ENCODE results near the gene TAF6L. TPM values are rescaled to one million over a fixed set of nuclear protein-coding genes. Genes with fewer than 3 reads are reported as not detected.
"Not testable (repeated sequence)": the region's sequence is repeated elsewhere in the genome, so short reads cannot be mapped to it uniquely, and the experiment has no call there.

TAF6L gene
- total and polyA plus RNA-seq, 4 donors, result 13.2 to 43.5 (median 17.9) TPM

- intact Hi-C loops (cut with DNase I), result loop anchor here in 1 of 2 donors (5.0 kb wide), 1 partner anchor 44 kb away; the partner anchor contains the start of gene TAF6L
- no peaks in the 10 kb centered on the region for H3K27me3 ChIP-seq (ENCODE audit: control insufficient read depth in 1 of 2, insufficient read depth in 2 of 2, low read length in 1 of 2)
- peak within 1 kb of the TSS; percentile 0 to 100 for H3K27ac ChIP-seq (ENCODE audit: low read depth in 1 of 2, low read length in 2 of 2)
- H3K4me1 ChIP-seq (ENCODE audit: control insufficient read depth in 1 of 2, insufficient read depth in 2 of 2, low read length in 2 of 2), result no peaks in the 10 kb centered on the region
- no peaks in the 10 kb centered on the region for H3K9me3 ChIP-seq (ENCODE audit: control insufficient read depth, low read length)
- H3K36me3 ChIP-seq (ENCODE audit: control insufficient read depth in 1 of 2, insufficient read depth in 2 of 2, low read length in 1 of 2), result peaks cover 0 to 8% of the 10 kb centered on the region in 2 donors
- ATAC-seq (ENCODE audit: low FRiP score), result peak; percentile 87
- WGBS, 2 donors, result 0% methylated on average over 29 of the region's 29 CpGs
- peak within 1 kb of the TSS; percentile 54 to 99 for H3K4me3 ChIP-seq (ENCODE audit: low read length in 2 of 2)
- peak; percentile 90 to 91 for DNase-seq
These were observed 42.8 kb upstream of the TAF6L start, which contains the start of gene TTC9C for GRCh38 chr11:62728171-62728988. TTC9C (plus strand) TSS chr11:62728486; CDS start chr11:62728849, 363 bp downstream.

DNA sequence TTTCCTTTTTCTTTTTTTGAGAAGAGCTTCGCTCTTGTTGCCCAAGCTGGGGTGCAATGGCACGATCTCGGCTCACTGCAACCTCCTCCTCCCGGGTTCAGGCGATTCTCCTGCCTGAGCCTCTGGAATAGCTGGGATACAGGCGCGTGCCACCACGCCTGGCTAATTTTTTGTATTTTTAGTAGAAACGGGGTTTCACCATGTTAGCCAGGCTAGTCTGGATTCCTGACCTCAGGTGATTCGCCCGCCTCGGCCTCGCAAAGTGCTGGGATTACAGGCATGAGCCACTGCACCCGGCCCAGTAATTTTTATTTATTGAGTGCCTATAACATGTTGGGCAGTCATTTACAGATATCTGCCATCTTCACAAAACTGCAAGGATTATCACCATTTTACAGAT lies 41.1 kb upstream of the TAF6L start:
- intact Hi-C loops (cut with DNase I); H3K4me1 ChIP-seq (ENCODE audit: control insufficient read depth in 1 of 2, insufficient read depth in 2 of 2, low read length in 2 of 2); H3K9me3 ChIP-seq (ENCODE audit: control insufficient read depth, low read length); DNase-seq; ATAC-seq (ENCODE audit: low FRiP score); H3K36me3 ChIP-seq (ENCODE audit: control insufficient read depth in 1 of 2, insufficient read depth in 2 of 2, low read length in 1 of 2); H3K4me3 ChIP-seq (ENCODE audit: low read length in 2 of 2); H3K27ac ChIP-seq (ENCODE audit: low read depth in 1 of 2, low read length in 2 of 2); H3K27me3 ChIP-seq (ENCODE audit: control insufficient read depth in 1 of 2, insufficient read depth in 2 of 2, low read length in 1 of 2): not testable (repeated sequence)
- 85 to 87% methylated on average over 14 of the region's 14 CpGs for WGBS, 2 donors

DNA sequence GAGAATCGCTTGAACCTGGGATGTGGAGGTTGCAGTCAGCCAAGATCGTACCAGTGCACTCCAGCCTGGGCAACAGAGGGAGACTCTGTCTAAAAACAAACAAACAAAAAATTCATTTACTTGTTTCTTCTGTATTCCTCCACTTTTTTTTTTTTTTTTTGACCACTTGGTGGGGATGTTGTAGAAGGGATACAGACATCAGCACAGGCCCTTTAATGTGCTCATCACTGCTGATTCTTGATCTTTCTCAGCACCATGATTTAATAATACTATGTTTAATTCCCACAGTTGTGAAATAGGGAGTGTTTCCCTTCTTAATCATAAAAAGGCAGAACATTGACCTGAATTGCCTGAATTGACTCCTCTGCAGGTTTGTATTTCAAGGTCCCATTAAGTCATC lies 38.4 kb upstream of the TAF6L start:
- Histone ChIP-seq H3K4me3 (ENCODE audit: low read length in 2 of 2) (no peak overlapping the region), H3K9me3 (ENCODE audit: control insufficient read depth, low read length) (no peaks in the 10 kb centered on the region), H3K27me3 (ENCODE audit: control insufficient read depth in 1 of 2, insufficient read depth in 2 of 2, low read length in 1 of 2) (no peaks in the 10 kb centered on the region), H3K4me1 (ENCODE audit: control insufficient read depth in 1 of 2, insufficient read depth in 2 of 2, low read length in 2 of 2) (no peaks in the 10 kb centered on the region), H3K36me3 (ENCODE audit: control insufficient read depth in 1 of 2, insufficient read depth in 2 of 2, low read length in 1 of 2) (peaks cover 0 to 8% of the 10 kb centered on the region in 2 donors), H3K27ac (ENCODE audit: low read depth in 1 of 2, low read length in 2 of 2) (no peak overlapping the region)
- 74 to 78% methylated on average over 2 of the region's 2 CpGs for WGBS, 2 donors
- intact Hi-C loops (cut with DNase I), result no loop called here
- ATAC-seq (ENCODE audit: low FRiP score), result no peak
- DNase-seq, result no peak

- DNase-seq (no peak), ATAC-seq (ENCODE audit: low FRiP score) (no peak)
- intact Hi-C loops (cut with DNase I), result no loop called here
- no peaks in the 10 kb centered on the region for H3K9me3 ChIP-seq (ENCODE audit: control insufficient read depth, low read length)
- peaks cover 2 to 8% of the 10 kb centered on the region in 2 donors for H3K36me3 ChIP-seq (ENCODE audit: control insufficient read depth in 1 of 2, insufficient read depth in 2 of 2, low read length in 1 of 2)
- no peak overlapping the region for H3K4me3 ChIP-seq (ENCODE audit: low read length in 2 of 2)
- no peaks in the 10 kb centered on the region for H3K27me3 ChIP-seq (ENCODE audit: control insufficient read depth in 1 of 2, insufficient read depth in 2 of 2, low read length in 1 of 2)
- H3K27ac ChIP-seq (ENCODE audit: low read depth in 1 of 2, low read length in 2 of 2), result no peak overlapping the region
- no peaks in the 10 kb centered on the region for H3K4me1 ChIP-seq (ENCODE audit: control insufficient read depth in 1 of 2, insufficient read depth in 2 of 2, low read length in 2 of 2)
These were observed 34.0 kb upstream of the TAF6L start for GRCh38 chr11:62737196-62737595.

GRCh38 chr11:62747475-62748160 lies 23.6 kb upstream of the TAF6L start:
- ATAC-seq (ENCODE audit: low FRiP score) (no peak), DNase-seq (peak in 1 of 2 donors; percentile 14)
- Histone ChIP-seq H3K4me1 (ENCODE audit: control insufficient read depth in 1 of 2, insufficient read depth in 2 of 2, low read length in 2 of 2) (no peaks in the 10 kb centered on the region), H3K9me3 (ENCODE audit: control insufficient read depth, low read length) (no peaks in the 10 kb centered on the region), H3K4me3 (ENCODE audit: low read length in 2 of 2) (no peak overlapping the region), H3K27ac (ENCODE audit: low read depth in 1 of 2, low read length in 2 of 2) (no peak overlapping the region), H3K27me3 (ENCODE audit: control insufficient read depth in 1 of 2, insufficient read depth in 2 of 2, low read length in 1 of 2) (no peaks in the 10 kb centered on the region), H3K36me3 (ENCODE audit: control insufficient read depth in 1 of 2, insufficient read depth in 2 of 2, low read length in 1 of 2) (no peaks in the 10 kb centered on the region)
- 74 to 82% methylated on average over 9 of the region's 9 CpGs for WGBS, 2 donors
- intact Hi-C loops (cut with DNase I), result no loop called here

DNA sequence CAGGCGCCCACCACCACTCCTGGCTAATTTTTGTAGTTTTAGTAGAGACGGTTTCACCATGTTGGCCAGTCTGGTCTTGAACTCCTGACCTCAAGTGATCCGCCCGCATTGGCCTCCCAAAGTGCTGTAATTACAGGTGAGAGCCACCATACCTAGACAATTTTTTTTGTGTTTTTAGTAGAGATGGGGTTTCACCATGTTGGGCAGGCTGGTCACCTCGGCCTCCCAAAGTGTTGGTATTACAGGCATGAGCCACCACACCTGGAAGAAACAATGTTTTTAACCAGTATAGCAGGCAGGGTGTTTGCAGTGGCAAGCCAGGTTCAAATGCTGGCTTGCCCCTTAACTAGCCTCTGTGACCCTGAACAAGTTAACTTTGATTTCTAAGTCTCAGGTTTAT lies 21.3 kb upstream of the TAF6L start:
- ATAC-seq (ENCODE audit: low FRiP score); H3K4me3 ChIP-seq (ENCODE audit: low read length in 2 of 2); H3K4me1 ChIP-seq (ENCODE audit: control insufficient read depth in 1 of 2, insufficient read depth in 2 of 2, low read length in 2 of 2); intact Hi-C loops (cut with DNase I); H3K36me3 ChIP-seq (ENCODE audit: control insufficient read depth in 1 of 2, insufficient read depth in 2 of 2, low read length in 1 of 2); H3K27ac ChIP-seq (ENCODE audit: low read depth in 1 of 2, low read length in 2 of 2); H3K27me3 ChIP-seq (ENCODE audit: control insufficient read depth in 1 of 2, insufficient read depth in 2 of 2, low read length in 1 of 2); H3K9me3 ChIP-seq (ENCODE audit: control insufficient read depth, low read length): not testable (repeated sequence)
- WGBS, 2 donors, result 92 to 94% methylated on average over 5 of the region's 5 CpGs
- peak in 1 of 2 donors; percentile 23 for DNase-seq

DNA sequence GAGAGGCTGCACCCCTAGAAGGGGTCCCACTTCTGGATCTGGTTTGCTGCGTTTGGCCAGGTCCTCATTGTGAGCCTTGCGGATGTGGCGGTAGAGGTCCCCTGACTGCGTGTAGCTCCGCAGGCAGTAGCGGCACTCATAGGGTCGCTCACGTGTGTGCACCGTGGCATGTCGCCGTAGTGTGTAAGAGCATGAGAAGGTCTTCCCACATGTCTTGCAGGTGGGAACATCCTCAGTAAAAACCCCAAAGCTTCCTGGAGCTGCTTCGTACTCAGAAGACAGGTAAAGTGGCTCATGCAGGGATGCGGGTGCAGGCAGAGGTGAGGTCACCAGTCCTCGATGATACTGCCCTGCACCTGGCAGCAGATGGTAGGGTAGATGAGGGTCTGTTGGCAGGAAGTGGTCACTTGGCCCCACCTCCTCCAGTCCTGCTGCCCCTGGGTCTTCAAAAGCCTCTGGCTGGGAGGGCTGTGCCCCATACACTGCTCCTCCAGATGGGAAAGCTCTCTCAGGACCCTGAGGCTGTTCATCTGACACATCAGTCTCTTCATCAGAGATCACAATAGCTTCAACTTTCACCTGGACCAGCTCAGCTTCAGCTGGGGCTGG lies 18.9 kb upstream of the TAF6L start:
- Histone ChIP-seq H3K27me3 (ENCODE audit: control insufficient read depth in 1 of 2, insufficient read depth in 2 of 2, low read length in 1 of 2) (no peaks in the 10 kb centered on the region), H3K36me3 (ENCODE audit: control insufficient read depth in 1 of 2, insufficient read depth in 2 of 2, low read length in 1 of 2) (no peaks in the 10 kb centered on the region), H3K27ac (ENCODE audit: low read depth in 1 of 2, low read length in 2 of 2) (no peak overlapping the region), H3K4me1 (ENCODE audit: control insufficient read depth in 1 of 2, insufficient read depth in 2 of 2, low read length in 2 of 2) (no peaks in the 10 kb centered on the region), H3K9me3 (ENCODE audit: control insufficient read depth, low read length) (no peaks in the 10 kb centered on the region), H3K4me3 (ENCODE audit: low read length in 2 of 2) (no peak overlapping the region)
- intact Hi-C loops (cut with DNase I), result no loop called here
- peak in 1 of 2 donors; percentile 62 for DNase-seq
- ATAC-seq (ENCODE audit: low FRiP score), result no peak
- WGBS, 2 donors, result 96 to 98% methylated on average over 14 of the region's 14 CpGs

- peak in 1 of 2 donors; percentile 72 for DNase-seq
- Histone ChIP-seq H3K27me3 (ENCODE audit: control insufficient read depth in 1 of 2, insufficient read depth in 2 of 2, low read length in 1 of 2) (no peaks in the 10 kb centered on the region), H3K9me3 (ENCODE audit: control insufficient read depth, low read length) (no peaks in the 10 kb centered on the region), H3K27ac (ENCODE audit: low read depth in 1 of 2, low read length in 2 of 2) (peak overlapping the region in 1 of 2 donors; percentile 13), H3K4me1 (ENCODE audit: control insufficient read depth in 1 of 2, insufficient read depth in 2 of 2, low read length in 2 of 2) (no peaks in the 10 kb centered on the region), H3K4me3 (ENCODE audit: low read length in 2 of 2) (peak overlapping the region in 1 of 2 donors; percentile 23), H3K36me3 (ENCODE audit: control insufficient read depth in 1 of 2, insufficient read depth in 2 of 2, low read length in 1 of 2) (no peaks in the 10 kb centered on the region)
- ATAC-seq (ENCODE audit: low FRiP score), result no peak
- WGBS, 2 donors, result 88% methylated on average over 15 of the region's 15 CpGs
- intact Hi-C loops (cut with DNase I), result no loop called here
These were observed 18.0 kb upstream of the TAF6L start for GRCh38 chr11:62752994-62753735.

All from aorta (tissue), 5 donors.